Stimulated activated CD8-positive, alpha-beta memory T cell treated with anti-CD3 and anti-CD28 coated beads, Interleukin-7, amount 100 ng/mL, for 24 hours (primary cell): ENCODE data around the gene RNF157.

Experiments used
- DNase-seq: peaks from one replicate; pipeline ENCODE4 v3.0.0-alpha.2; 2020; ENCODE audit warnings: low read depth

Gene RNF157

GRCh38 chr17:76123191-76123499 lies 117.1 kb downstream of the RNF157 start:
- DNase-seq = no peak

DNA sequence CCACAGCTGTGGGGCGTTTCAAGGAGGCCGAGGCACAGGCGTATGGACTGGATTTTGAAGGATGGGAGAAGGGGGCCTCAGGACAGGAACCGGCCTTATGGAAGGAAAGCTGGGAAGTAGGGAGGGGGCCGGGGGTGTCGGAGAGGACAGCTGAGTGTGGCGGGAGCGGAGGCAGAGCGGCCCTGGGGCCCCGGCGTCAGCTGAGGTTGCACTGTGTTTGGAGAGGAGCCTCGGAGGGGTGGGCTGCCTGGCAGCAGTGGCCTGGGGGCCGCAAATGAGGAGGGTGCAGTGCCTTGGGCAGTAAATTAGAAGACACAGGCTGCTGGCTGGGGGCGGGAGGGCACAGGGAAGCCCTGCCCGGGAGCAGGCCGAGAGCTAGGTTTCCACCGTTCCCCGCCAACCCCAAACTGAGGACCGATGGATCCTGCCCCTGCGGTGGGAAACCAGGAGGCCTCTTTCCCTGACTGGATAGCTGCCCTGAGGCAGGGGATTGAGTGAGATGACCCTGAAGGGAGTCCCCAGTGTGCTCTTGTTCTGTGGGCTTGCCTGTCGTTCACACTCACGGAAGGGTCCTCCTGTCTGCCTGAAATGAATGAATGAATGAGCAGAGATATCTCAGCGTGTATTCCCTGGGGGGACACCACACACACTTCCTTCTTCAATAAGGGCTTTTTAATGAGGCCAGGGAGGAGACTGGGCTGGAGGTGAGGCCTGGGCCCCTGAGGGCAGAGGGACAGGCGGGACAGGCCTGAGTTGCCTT lies 117.7 kb downstream of the RNF157 start:
- DNase-seq = no peak

DNA sequence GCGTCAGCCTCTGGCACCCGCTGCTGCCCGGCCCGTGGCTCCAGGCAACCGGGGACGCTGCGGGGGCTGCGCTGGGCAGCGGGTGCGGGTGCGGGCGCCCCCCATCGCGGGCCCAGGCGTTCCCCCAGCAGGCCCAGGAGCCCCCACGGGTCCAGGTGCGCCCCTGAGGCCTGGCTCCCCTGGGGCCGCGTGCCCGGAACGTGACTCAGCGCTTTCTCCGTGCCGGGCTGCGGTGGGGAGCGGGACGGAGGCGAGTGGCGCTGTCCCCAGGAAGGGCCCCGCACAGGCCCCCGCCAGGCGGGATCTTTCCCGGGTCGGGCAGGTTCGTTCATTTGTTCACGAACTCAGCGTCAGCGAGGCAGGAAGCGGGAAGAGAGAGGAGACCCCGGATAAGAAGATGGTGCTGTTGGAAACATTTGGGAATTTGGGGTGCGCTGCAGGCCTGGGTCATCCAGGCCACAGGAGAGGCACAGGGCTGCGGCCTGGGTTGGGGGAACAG lies 118.3 kb downstream of the RNF157 start:
- DNase-seq = no peak

- DNase-seq = no peak
Observed at GRCh38 chr17:76120658-76121008, 119.7 kb downstream of the RNF157 start.

- DNase-seq = no peak
Observed at GRCh38 chr17:76119409-76120371, 120.6 kb downstream of the RNF157 start.

DNA sequence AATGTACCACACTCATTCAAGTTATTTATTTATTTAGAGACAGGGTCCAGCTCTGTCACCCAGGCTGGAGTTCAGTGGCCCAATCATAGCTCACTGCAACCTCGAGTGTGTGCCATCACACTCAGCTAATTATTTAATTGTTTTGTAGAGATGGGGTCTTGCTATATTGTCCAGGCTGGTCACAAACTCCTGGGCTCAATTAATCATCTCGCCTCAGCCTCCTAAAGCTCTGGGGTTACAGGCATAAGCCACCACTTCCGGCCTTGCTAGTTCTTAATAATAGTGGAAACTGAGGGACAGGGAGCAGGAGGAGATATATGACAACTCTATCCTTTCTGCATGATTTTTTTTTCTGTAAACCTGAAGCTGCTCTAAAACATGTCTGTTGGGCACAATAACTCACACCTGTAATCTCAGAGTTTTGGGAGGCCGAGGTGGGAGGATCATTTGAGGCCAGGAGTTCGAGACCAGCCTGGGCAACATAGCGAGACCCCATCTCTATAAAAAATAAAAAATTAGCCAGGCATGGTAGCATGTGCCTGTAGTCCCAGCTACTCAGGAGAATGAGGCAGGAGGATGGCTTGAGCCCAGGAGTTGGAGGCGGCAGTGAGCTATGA lies 125.0 kb downstream of the RNF157 start:
- no peak for DNase-seq

GRCh38 chr17:76111956-76112355 lies 128.3 kb downstream of the RNF157 start:
- DNase-seq = no peak

DNA sequence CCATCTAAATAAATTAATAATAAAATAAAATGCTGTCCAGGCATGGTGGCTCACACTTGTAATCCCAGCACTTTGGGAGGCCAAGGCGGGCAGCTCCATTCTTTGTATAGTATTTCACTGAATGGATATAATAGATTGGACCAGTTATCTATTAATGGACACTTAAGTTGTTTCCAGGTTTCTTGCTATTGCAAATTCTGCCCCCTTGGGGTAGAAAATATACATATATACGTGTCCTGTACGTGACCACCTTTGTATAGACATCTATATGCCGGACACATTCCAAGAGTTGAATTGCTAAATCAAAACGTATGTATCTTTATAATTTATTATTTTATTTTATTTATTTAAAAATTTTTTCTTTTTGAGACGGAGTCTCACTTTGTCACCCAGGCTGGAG lies 132.8 kb downstream of the RNF157 start:
- no peak for DNase-seq

- DNase-seq = no peak
Observed at GRCh38 chr17:76106703-76107102, 133.6 kb downstream of the RNF157 start.

DNA sequence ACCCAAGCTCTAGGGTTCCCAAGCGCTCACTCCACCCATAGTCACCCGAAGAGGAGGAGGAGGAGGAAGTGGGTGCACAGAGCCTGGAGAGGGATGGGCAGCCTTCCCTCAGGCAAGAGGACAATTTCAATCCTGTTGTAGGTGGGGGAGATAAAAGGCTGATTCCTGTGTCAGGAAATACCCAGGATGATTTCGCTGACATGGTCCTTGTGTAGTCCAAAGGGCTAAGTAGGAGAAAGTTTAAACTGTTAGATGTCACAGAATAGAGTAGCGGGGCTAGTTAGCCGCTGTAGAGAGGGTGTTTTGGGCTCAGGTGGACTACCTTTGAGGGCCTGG lies 135.4 kb downstream of the RNF157 start:
- DNase-seq = no peak

DNA sequence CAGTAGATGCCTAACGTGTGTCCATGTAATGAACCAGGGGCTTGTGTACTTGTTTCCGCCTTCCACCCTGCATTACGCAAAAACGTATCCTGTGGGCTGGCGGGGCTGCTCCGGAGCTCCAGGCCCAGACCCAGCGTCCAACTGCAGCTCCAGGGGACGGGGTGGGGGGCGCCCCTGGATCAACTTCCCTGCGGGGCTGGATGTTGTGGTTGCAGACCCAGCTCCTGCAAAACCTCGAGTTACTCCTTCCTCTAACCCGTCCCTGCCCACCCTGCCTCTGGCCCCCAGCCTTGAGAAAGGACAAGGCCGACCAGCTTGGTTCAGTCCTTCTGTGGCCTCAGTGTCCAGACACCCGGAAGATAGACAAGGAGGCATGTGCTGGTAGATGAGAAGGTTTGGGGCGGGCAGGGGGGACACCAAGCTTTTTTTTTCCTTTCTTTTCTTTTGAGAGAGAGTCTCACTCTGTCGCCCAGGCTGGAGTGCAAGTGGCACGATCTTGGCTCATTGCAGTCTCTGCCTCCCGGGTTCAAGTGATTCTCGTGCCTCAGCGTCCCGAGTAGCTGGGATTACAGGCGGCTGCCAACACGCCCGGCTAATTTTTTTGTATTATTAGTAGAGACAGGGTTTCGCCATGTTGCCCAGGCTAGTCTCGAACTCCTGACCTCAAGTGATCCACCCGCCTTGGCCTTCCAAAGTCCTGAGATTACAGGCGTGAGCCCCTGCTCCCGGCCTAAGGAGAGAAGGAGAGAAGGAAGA lies 136.0 kb downstream of the RNF157 start:
- DNase-seq = no peak

DNA sequence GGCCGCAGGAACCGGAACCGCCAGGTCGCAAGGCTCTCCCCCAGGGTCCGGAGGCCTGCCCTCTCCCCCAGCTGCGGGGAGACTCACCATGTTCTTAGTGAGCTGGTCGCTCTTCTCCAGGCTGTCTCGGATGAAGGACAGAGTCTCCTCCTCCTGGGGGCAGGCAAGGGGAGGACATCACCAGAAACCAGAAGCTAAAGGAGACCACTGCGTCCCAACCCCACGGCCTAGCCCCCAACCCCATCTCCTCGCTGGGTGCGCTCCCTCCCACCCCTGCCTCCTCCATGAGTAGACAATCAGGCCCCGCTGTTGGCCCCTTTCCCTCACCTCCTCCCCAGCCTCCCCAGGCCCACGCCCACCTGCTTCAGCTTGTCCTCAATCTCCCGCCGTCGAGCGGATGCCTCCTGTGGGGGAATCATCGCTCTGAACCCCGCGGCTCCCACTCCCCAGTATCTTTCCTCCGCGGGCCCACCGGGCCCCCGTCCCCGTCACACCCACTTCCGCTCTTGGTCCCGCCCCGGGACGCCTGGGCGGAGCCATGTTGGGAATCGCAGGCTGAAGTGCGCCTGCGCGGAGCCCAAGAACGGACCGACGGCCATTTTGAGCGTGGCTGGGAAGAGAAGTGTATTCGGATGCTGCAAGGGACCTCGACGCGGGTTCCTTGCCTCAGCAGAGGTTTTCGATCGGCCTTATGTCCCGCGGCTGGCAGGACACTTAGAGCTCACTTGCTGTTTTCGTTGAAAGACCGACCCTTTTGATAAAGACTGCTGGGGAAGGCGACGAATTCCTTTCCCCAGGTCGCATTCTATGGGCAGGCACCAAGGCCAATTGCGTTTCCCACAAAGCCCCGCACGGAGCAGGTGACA lies 136.8 kb downstream of the RNF157 start, which contains the start of gene EXOC7:
EXOC7 (minus strand) TSS at position 514 of the 866 bp plus-strand sequence; CDS start at position 419, 95 bp downstream.
- peak; percentile 91 for DNase-seq

DNA sequence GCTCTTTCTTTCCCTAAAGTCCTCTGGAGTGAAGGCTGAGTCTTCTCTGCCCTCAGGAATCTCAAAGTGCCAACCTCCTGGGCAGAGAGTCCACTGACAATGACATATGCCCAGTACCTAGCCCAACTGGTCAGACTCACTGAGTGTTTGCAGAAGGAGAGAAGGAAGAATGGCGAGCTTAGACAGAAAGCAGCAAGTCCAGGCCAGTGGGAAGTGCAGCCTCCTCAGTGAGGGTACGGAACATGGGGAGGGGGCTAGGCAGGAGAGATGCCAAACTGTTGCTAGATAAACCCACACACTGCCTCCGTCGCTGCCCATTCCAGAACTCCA lies 137.4 kb downstream of the RNF157 start:
- no peak for DNase-seq

- no peak for DNase-seq
Observed at GRCh38 chr17:76097716-76098295, 142.5 kb downstream of the RNF157 start.

- DNase-seq = no peak
Observed at GRCh38 chr17:76095943-76096342, 144.3 kb downstream of the RNF157 start.

- DNase-seq = no peak
Observed at GRCh38 chr17:76094046-76094445, 146.2 kb downstream of the RNF157 start.

GRCh38 chr17:76092526-76093413 lies 147.5 kb downstream of the RNF157 start:
- DNase-seq = no peak
